Measurements from ENCODE around the gene LCE1D. TPM values are rescaled to one million over a fixed set of nuclear protein-coding genes. Genes with fewer than 3 reads are reported as not detected.

LCE1D gene
- total RNA-seq, 1 experiment from 2014 or later, result not detected

GRCh38 chr1:152806576-152806975, 10.1 kb downstream of the LCE1D start, which contains the start of gene LCE1C:
LCE1C (minus strand) TSS chr1:152806651; CDS start chr1:152805478, 1,173 bp downstream.
- no peak within 1 kb of the TSS for H4K91ac ChIP-seq (ENCODE audit: insufficient read length, low read depth, low read length)
- no peak within 1 kb of the TSS for H3T11ph ChIP-seq (ENCODE audit: low read length)
- no peak within 1 kb of the TSS for H2AFZ ChIP-seq (ENCODE audit: low read length)
- Mint-ChIP-seq H3K4me1 (no peaks in the 10 kb centered on the region), H3K4me3 (no peak within 1 kb of the TSS), H3K9me3 (peaks cover 83 to 84% of the 10 kb centered on the region in 2 experiments), H3K27me3 (ENCODE audit: low read depth) (no peaks in the 10 kb centered on the region; the same call in none of the 2 replicates), H3K36me3 (ENCODE audit: insufficient read depth in 1 of 3, low read depth in 3 of 3) (peaks cover 4 to 24% (median 7%) of the 10 kb centered on the region in 3 experiments; a peak in 5 of 7 replicates), H3K27ac (no peak within 1 kb of the TSS)
- H3K56ac ChIP-seq (ENCODE audit: insufficient read length, low read depth, low read length), result no peak within 1 kb of the TSS
- H3K79me1 ChIP-seq (ENCODE audit: insufficient read depth, low read depth, low read length, poor library complexity, severe bottlenecking), result no peaks in the 10 kb centered on the region
- no peak within 1 kb of the TSS for H3K18ac ChIP-seq (ENCODE audit: insufficient read length, low read depth, low read length)
- H4K20me1 ChIP-seq (ENCODE audit: control insufficient read depth, insufficient read depth, insufficient read length), result no peaks in the 10 kb centered on the region
- no peak within 1 kb of the TSS for H3K4me2 ChIP-seq (ENCODE audit: insufficient read depth, insufficient read length, low read length)
- no peaks in the 10 kb centered on the region for H3K27me3 ChIP-seq (ENCODE audit: insufficient read depth, low read length)
- H2AK5ac ChIP-seq (ENCODE audit: insufficient read length, low read length), result no peak within 1 kb of the TSS
- H3K23ac ChIP-seq (ENCODE audit: insufficient read length, low read depth, low read length), result no peak within 1 kb of the TSS
- H2BK12ac ChIP-seq (ENCODE audit: insufficient read length, low read depth, low read length), result no peak within 1 kb of the TSS
- no peak within 1 kb of the TSS for H3K4ac ChIP-seq (ENCODE audit: low read depth, low read length)
- WGBS (ENCODE audit: extremely low coverage, insufficient read length, low lambda C conversion rate), result no CpG with 5 or more reads among the region's 3 CpGs
- H2BK5ac ChIP-seq (ENCODE audit: insufficient read length, low read length), result no peak within 1 kb of the TSS
- no peaks in the 10 kb centered on the region for H3K23me2 ChIP-seq (ENCODE audit: insufficient read length, low read depth, low read length, poor library complexity, severe bottlenecking)
- H2BK120ac ChIP-seq (ENCODE audit: low read depth, low read length, poor library complexity, severe bottlenecking), result no peak within 1 kb of the TSS
- H3K4me1 ChIP-seq (ENCODE audit: insufficient read depth, low read length), result no peaks in the 10 kb centered on the region
- no peak for TF ChIP-seq CTCF (conservative IDR thresholded peaks at IDR 0.05)
- no peak within 1 kb of the TSS for H4K8ac ChIP-seq (replicated peaks; ENCODE audit: insufficient read length, low read depth, low read length)
- DNase-seq, result no peak
- no peak within 1 kb of the TSS for H3K9ac ChIP-seq (ENCODE audit: extremely low read depth, insufficient read length, low read length)
- no peak within 1 kb of the TSS for H2BK15ac ChIP-seq (ENCODE audit: low read depth, low read length)
- H3K14ac ChIP-seq (ENCODE audit: insufficient read depth, low read length), result no peak within 1 kb of the TSS
- H4K5ac ChIP-seq (ENCODE audit: insufficient read length, low read depth, low read length), result no peak within 1 kb of the TSS
- no peaks in the 10 kb centered on the region for H3K79me2 ChIP-seq (ENCODE audit: insufficient read depth, low read length)
- H3K9me3 ChIP-seq (ENCODE audit: control insufficient read depth, low read depth, low read length), result peaks cover 80% of the 10 kb centered on the region
- no peak within 1 kb of the TSS for H3K27ac ChIP-seq (ENCODE audit: insufficient read length, low read depth, low read length)
- no peak within 1 kb of the TSS for H2BK20ac ChIP-seq (ENCODE audit: low read depth, low read length, poor library complexity, severe bottlenecking)
